HG03139 (cell line): ENCODE measurements around the gene EXPH5.
"Not testable (repeated sequence)": the region's sequence is repeated elsewhere in the genome, so short reads cannot be mapped to it uniquely, and the experiment has no call there.

Experiments used
- ATAC-seq: cut with Tn5 transposase; IDR thresholded peaks from one replicate; pipeline ENCODE4 v1.9.1; 2021; ENCODE audit not compliant: unreplicated experiment

EXPH5 gene

DNA sequence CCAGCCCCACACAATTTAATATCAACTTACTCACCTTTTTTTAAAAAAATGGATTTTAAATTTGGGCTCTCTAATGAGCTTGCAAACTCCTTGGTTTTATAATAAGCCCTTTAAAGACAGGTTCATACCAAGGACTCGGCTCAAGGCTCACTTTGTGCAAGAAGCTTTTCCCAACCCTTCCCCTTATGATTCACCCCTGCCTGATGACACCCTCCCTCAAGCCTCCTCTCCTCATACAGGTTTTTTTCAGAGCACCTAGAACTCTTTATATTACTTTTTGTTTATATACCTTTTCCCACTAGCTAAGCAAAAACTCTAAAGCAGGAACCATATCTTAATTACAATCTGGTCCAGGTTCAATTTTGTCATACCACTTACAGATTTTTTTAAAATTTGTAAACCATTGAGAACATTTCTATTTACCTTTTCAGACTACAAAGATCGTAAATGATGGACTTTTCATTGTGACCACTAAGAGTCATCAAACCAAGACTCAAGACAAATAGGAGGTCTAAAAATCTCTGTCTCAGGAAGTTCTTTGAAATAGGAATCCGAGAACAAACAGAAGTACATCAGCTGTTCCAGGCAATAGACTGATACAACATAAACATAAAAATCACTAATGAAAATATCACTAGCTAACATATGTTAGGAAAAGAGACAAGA is 13.1 kb upstream of the EXPH5 start:
- no peak for ATAC-seq

DNA sequence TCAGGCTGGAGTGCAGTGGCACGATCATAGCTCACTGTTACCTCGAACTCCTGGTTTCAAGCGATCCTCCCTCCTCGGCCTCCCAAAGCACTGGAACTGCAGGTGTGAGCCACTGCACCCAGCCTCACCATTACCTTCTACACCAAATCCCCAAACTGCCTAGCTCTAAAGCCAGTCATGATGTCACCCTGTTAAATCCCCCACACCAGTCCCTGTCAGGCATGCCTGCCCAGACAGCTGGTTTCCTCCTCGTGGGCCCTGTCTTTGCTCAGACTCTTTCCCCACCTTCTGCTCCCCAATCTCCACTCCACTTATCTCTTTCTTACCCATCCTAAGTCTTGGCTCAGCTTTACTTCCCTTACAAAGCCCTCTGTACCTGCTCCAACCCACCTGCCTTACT is 12.5 kb upstream of the EXPH5 start:
- no peak for ATAC-seq

DNA sequence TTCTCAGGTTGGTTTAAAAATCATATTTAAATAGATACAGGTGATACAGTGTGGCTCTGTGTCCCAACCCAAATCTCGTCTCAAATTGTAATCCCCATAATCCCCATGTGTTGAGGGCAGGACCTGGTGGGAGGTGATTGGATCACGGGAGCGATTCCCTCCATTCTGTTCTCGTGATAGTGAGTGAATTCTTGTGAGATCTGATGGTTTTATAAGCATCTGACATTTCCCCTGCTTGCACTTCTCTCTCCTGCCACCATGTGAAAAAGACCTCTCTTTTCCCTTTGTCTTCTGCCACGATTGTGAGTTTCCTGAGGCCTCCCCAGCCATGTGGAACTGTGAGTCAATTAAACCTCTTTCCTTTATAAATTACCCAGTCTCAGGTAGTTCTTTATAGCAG is 9.2 kb upstream of the EXPH5 start:
- not testable (repeated sequence) for ATAC-seq

DNA sequence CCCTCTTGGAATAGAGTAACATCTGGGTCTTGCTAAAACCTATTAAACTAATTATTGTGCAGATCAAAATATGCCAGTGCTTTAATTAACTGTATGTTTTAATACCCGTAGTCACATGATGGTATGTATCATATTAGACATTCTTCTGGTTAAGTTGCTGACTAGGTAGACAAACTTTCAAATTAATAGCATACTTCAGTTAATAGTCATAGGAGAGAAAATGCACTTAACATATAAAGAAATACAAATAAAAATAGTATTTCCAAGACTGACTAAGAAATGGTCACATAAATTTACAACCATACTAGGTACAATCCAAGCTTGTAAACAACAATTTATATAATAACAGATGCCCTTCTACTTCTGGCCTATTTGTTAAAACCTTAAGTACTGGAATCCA is 7.6 kb upstream of the EXPH5 start:
- no peak for ATAC-seq

DNA sequence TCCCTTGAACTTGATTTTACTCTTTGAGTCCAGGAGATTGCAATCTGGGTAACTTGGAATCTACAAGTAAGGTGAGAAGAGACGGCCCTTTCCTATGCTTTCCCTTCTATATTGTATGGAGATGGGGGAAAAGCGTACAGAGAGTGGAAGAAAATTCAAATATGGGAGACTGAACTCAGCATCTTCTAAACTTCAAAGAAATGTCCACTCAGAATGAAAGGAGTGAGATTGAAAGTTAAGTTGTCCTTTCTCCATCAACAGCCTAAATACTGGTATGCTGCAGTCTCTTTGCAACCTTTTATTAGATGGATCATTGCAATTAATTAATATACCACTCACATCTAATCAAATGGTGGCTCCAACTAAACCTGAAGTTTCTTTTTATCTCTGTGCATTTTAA is 6.4 kb upstream of the EXPH5 start:
- no peak for ATAC-seq

DNA sequence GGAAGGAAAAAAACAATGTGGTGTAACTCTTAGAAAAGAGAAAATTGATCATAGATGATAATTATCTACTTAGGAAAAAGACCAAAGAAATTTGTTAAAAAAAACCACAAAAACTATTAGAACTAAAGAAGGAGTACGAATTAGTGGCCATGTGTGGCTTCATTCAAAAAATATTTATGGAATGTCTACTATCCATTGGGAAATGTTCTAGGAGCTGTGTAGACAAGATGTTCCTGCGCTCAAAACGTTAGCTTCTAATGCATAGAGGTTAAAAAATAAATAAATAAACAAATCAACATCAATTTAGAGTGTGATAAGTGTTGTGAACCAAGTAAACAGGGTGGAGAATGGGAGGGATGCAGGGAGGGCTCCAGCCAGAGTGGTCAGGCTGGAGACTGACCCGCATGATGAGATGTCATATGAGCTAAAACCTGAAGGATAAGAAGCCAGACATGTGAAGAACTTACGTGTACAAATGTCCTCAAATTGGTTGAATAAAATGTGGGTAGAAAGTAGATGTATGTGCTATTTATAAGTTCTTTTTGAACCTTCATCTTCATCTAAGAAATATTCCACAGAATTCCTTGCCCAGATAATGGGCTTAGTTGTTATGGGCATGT is 4.3 kb upstream of the EXPH5 start:
- no peak for ATAC-seq

DNA sequence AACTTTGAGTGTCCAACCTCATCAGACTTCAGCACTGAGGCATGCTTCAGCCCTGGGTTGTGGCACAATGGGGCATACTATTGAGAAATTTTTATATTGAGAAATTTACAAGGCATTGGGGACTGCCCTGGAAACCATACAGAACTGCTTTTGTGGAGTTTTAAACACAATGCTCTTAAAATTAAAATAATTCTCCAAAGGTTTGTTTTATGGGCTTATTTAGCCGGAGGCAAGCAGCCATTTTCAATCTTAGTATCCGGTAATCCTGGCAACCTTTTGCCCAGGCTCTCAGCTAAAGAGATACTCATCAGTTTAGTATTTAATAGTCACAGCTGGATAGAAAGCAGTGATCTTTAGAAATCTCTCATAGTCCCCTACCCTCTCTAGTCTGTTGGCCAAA is 3.1 kb upstream of the EXPH5 start:
- no peak for ATAC-seq

DNA sequence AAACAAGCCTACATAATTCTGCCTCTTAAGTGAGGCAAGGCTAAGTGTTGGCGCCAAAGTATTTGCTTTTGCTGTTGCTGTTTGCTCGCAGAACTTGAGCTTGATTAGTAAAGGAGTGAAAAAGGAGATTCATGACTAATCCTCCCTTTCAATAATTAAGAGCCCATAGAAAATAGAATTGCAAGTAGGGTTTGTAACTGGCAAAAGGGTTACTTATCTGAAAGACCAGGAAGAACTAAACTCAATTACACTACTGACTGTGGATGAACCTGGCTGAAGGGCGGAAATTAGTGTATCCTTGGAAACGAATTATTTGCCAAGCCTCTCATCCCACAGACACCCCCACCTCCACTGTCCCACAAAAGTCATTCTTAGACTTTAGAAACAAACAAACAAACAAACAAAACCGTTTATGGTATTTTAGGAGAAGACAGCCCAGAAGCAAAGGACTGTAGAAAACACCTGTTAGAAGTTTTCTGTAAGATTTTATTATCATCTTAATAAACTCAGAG is 411 bp upstream of the EXPH5 start:
- ATAC-seq, result no peak

DNA sequence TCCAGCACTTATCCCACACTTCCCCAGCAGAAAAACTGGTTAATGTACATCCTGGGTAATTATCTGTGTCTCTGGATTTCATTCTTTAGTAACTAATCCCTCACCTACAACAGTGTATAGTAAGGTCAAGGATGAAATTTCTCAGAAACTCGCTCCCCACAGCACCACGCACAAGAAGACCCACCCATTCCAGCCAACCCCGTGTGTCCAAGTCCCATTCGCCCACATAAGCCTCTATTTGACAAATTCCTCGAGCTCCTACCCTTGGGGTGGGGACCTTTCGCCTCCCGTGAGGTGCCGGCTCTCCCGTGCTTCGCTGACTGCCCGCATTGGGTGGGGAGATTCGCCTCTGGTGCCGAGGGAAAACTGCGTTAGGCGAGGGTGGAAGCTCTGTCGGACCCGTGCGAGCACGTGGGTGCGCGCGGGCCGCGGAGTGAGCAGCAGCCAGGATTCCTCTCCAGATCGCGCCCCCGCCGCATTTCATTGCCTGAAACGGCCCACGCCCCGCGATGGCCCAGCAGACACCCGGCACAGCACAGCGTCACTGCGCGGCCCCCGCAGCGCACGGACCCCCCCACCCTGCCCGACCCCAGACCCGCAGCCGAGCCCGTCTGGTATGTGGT is 866 bp downstream of the EXPH5 start:
- ATAC-seq, result peak; percentile 13

DNA sequence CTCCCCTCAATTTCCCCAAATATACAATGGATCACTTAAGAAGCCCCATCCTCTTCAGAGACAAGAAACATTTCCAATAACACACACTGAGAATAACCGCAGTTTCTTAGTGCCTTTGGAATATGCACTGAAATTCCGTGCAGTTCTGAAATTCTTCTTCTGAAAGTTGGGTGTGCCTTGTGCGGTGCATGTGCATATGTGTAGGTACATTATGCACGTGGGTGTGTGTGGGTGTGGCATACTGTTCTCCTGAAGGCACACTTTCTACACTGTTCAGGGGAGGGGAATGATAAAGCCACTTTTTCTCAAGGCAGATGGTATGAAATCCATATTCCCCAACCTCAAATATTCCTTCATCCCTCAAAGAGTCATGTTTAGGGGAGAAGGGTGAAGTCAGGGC is 1.7 kb downstream of the EXPH5 start:
- ATAC-seq, result no peak

DNA sequence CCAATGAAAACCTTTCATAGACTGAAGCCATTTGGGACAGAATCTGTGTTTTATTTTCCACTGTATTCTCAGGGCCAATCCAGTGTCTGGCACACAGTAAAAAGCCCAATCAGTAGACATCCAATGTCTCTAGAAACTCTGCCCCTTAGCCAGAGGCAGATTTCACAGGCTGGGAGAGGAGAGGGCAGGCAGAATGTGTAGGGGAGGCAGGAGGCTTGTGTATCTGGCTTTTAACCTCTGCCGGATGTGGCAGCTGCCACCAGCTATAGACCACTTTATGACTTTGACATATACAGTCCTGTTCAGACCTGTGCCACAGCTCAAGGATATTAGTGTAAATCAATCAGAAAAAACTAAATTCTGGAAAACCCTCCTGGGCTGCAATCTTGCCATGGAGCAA is 4.4 kb downstream of the EXPH5 start:
- no peak for ATAC-seq

DNA sequence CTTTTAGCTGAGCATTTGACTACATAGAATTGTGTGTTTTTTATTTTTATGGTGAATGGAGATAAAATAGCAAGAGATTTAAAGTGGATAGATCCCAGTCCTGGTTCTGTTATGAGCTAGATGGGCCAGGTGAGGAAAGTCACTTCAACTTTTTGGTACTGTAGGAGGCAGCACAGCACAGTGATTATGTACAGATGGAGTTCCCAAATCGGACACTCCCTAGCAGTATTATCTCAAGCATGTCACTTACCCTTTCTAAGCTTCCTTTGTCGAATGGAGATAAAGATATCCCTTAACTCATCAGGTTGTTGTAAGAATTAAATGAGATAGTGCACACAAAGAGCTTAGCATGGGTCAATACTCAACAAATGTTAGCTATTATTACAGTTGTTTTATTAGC is 5.3 kb downstream of the EXPH5 start:
- ATAC-seq, result no peak

DNA sequence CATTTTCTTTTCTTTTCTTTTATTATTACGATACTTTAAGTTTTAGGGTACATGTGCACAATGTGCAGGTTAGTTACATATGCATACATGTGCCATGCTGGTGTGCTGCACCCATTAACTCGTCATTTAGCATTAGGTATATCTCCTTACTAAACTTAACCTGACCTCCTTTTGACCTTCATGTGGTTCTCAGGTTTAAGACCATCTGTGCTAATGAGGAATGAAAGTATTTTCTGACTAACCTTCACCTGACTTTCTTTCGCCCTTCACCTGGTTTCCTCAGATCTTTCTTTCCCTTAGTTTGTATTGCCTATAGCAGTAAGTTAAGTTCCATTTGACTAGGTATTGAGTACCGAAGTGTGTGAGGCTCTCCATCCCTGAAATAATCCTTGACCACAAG is 6.5 kb downstream of the EXPH5 start:
- ATAC-seq, result no peak

DNA sequence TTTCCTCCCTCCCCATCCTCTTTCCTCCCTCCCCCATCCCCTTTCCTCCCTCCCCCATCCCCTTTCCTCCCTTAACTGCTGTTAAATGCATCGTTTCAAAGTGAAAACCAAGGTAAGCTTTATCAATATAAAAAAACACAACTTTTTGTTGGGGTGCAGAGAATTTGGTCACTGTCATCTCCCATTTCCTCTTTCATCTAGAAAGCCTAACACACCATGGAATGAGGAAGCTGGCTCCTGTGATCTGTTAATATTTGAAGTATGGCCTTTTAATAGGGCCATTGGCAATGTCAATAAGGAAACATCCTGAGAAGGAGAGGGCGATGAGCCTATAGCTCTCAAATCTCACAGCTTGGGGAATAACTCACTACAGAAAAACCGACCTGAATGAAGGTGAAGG is 7.0 kb downstream of the EXPH5 start:
- ATAC-seq, result no peak

DNA sequence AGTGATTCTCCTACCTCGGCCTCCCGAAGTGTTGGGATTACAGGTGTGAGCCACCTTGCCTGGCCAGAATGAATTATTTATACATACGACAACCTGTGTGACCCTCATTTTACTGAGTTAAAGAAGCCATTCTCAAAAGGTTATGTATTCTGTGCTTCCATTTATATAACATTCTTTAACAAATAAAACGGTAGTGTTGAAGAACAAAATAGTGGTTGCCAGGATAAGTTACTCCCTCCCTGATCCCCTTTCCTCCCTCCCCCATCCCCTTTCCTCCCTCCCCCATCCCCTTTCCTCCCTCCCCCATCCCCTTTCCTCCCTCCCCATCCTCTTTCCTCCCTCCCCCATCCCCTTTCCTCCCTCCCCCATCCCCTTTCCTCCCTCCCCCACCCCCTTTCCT is 7.4 kb downstream of the EXPH5 start:
- ATAC-seq, result not testable (repeated sequence)

DNA sequence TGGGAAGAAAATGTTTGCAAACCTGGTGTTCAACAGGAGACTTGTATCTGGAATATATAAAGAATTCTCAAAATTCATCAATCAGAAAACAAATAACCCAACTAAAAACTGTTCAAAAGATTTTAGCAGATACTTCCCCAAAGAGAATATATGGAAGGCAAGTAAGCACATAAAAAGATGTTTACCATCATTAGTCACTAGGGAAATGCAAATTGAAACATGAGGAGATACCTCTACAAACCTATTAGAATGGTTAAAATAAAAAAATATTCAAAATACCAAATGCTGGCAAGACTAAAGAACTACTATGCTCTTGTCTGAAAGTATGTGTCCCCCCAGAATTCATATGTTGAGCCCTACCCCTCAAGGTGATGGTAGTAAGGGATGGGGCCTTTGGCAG is 8.6 kb downstream of the EXPH5 start:
- ATAC-seq, result no peak

DNA sequence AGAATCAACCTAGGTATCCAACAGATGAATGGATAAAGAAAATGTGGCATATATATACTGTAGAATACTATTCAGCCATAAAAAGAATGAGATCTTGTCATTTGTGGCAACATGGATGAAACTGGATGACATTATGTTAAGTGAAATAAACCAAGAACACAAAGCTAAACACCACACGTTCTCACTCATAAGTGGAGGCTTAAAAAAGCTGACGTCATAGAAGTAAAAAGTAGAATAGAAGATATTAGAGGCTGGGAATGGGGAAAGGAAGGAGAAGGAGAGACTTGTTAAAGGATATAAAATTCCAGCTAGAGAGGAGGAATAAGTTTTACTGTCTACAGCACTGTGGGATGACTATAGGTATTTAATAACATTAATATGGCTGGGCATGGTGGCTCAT is 12.9 kb downstream of the EXPH5 start:
- ATAC-seq, result no peak

DNA sequence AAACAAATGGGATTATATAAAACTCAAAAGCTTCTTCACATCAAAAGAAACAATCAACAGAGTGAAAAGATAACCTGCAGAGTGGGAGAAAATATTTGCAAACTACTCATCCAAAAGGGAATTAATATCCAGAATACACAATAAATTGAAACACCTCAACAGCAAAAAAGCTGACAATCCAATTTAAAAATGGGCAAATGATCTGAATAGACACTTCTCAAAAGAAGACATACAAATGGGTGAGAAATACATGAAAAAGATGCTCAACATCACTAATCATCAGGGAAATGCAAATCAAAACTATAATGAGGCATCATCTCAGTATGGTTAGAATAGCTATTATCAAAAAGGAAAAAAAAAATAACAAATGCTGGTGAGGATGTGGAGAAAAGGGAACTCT is 13.5 kb downstream of the EXPH5 start:
- ATAC-seq, result no peak

DNA sequence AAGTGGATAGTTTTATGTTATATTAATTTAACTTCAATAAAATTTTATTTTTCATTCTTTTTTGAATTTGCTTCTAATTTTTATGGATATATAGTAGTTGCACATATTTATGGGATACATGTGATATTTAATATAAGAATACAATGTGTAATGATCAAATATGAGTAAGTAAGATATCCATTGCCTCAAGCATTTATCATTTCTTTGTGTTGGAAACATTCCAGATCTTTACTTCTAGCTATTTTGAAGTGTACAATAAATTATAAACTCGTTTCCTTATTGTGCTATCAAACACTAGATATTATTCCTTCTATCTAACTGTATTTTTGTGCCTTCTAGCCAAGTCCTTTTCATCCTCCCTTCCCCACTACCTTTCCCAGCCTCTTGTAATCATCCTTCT is 17.0 kb downstream of the EXPH5 start:
- no peak for ATAC-seq

DNA sequence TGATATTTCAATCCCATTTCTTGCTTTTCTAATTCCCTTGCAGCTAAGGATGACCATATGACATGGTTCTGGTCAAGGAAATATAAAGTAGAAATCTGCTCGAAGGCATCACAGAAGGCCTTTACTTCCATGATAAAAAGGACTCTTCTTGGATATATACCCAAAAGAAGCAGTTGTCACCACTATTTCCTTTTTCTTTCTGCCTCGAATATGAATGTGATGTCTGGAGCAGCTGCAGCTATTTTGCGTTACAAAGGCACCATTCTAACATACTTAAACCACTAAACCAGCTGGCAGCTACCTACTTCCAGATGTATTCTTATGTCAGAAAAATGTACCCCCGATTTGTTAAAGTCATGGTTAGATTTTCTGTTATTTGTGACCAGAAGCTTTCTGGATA is 18.9 kb downstream of the EXPH5 start:
- ATAC-seq, result no peak

DNA sequence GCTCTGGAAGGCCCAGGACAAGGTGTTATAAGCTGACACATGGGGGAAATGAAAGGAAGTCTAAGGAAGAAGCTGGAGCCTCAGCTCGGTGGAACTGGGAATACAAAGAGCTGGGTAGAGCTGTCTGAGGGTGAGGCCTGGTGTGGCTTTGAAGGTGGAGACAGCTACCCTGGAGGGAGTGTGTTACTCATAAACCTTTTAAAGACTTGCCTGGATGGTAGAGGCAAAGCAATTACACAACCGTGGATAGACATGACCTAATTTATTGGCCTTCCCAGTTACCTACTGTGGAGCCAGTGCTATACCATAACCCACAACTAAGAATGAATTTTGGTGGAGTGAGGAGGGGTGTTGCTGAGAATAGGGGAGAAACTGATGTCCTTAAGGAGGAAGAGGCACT is 22.6 kb downstream of the EXPH5 start:
- no peak for ATAC-seq

DNA sequence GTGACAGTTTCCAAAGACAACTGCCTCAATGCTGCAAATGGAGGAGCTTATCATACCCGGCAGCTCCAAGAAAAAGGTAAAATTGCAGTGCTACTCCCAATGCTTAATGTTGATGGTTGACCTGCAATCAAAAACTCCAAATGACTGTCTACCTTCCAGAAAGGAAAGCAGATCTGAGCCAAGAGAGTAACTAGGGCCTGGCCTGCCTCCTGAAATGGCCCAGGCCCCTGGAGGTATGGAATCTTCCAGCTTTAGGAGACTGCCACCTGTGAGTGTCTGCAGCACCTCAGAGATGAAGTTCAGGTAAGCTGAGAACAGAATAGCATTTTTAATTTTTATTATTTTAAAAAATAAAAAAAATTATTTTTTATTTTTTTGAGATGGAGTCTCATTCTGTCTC is 23.7 kb downstream of the EXPH5 start:
- ATAC-seq, result no peak
